ENCODE results near the gene SPTLC3. TPM values are rescaled to one million over a fixed set of nuclear protein-coding genes. Genes with fewer than 3 reads are reported as not detected.
A peak's percentile ranks its signal among the peaks of the same experiment; 100 is the strongest.

Gene SPTLC3
- total and polyA plus RNA-seq, 2 of the 13 experiments (the other 11 are each of a cell fraction or from before 2014, with no cell fraction given) = 20.5 to 95.6 TPM

GRCh38 chr20:13211956-13212618, 203.3 kb downstream of the SPTLC3 start:
- peaks cover 14% of the 10 kb centered on the region for H3K4me1 ChIP-seq (ENCODE audit: insufficient read depth, low read length)
- no peaks in the 10 kb centered on the region for H4K20me1 ChIP-seq (ENCODE audit: insufficient read depth, low read length)
- WGBS (ENCODE audit: low lambda C conversion rate) = 35% methylated on average over 4 of the region's 4 CpGs
- no TSS peak for BruUV-seq (replicated peaks)
- H3K27me3 ChIP-seq (ENCODE audit: control insufficient read depth in 1 of 2, insufficient read depth in 2 of 2, low read length in 2 of 2) = peaks cover 0 to 8% of the 10 kb centered on the region in 2 experiments; a peak in 1 of 5 replicates
- H3K79me2 ChIP-seq (ENCODE audit: insufficient read depth, low read length) = no peaks in the 10 kb centered on the region
- TF ChIP-seq ZNF264 (CRISPR knock-in tag; IDR thresholded peaks at IDR 0.05) = no peak
- TF ChIP-seq RBAK (CRISPR knock-in tag; IDR thresholded peaks at IDR 0.05) = peak; percentile 57; the same call in 1 of the 2 replicates
- peak; percentile 94 for TF ChIP-seq ZNF12 (CRISPR knock-in tag; IDR thresholded peaks at IDR 0.05)
- ChIA-PET POLR2A (no interaction called here), CTCF (ENCODE audit: low intra/inter-chr PET ratio, low total read pairs) (no interaction called here)
- no peak overlapping the region for H3K4me3 ChIP-seq (replicated peaks in 1 of 3; ENCODE audit: insufficient read depth in 1 of 3, low read depth in 2 of 3, low read length in 3 of 3)
- DNase-seq (ENCODE audit: low spot score) (no peak), ATAC-seq (no peak), FAIRE-seq (no peak)
- intact Hi-C loops (cut with micrococcal nuclease; ENCODE audit: unreplicated experiment) = no loop called here
- H3K4me2 ChIP-seq (ENCODE audit: low read depth, low read length) = no peak overlapping the region
- H3K9ac ChIP-seq (ENCODE audit: insufficient read depth, low read depth, low read length) = no peak overlapping the region
- H2AFZ ChIP-seq (ENCODE audit: low read length) = no peak overlapping the region
- no peak overlapping the region for H3K27ac ChIP-seq (ENCODE audit: extremely low read length, insufficient read depth, low read length)
- in situ Hi-C loops (cut with HindIII; ENCODE audit: extremely low pct_ligation_motif_present, low pct_unique_long_range_greater_than_20kb) = no loop called here
- H3K9me3 ChIP-seq (ENCODE audit: low read length) = no peaks in the 10 kb centered on the region
- no peaks in the 10 kb centered on the region for H3K36me3 ChIP-seq (replicated peaks in 1 of 2; ENCODE audit: control insufficient read depth in 1 of 2, insufficient read depth in 2 of 2, low read length in 2 of 2)

- no peak overlapping the region for H3K4me2 ChIP-seq (ENCODE audit: low read depth, low read length)
- no peaks in the 10 kb centered on the region for H3K9me3 ChIP-seq (ENCODE audit: low read length)
- DNase-seq (ENCODE audit: low spot score) (no peak), ATAC-seq (no peak), FAIRE-seq (no peak)
- WGBS (ENCODE audit: low lambda C conversion rate) = 33% methylated on average over 5 of the region's 5 CpGs
- BruUV-seq (replicated peaks) = no TSS peak
- POLR2A ChIA-PET = no interaction called here
- H2AFZ ChIP-seq (ENCODE audit: low read length) = no peak overlapping the region
- no peak overlapping the region for H3K4me3 ChIP-seq (replicated peaks in 1 of 3; ENCODE audit: insufficient read depth in 1 of 3, low read depth in 2 of 3, low read length in 3 of 3)
- H4K20me1 ChIP-seq (ENCODE audit: insufficient read depth, low read length) = no peaks in the 10 kb centered on the region
- peaks cover 14% of the 10 kb centered on the region for H3K4me1 ChIP-seq (ENCODE audit: insufficient read depth, low read length)
- CTCF ChIA-PET (ENCODE audit: low intra/inter-chr PET ratio, low total read pairs) = no interaction called here
- in situ Hi-C loops (cut with HindIII; ENCODE audit: extremely low pct_ligation_motif_present, low pct_unique_long_range_greater_than_20kb) = no loop called here
- H3K79me2 ChIP-seq (ENCODE audit: insufficient read depth, low read length) = no peaks in the 10 kb centered on the region
- intact Hi-C loops (cut with micrococcal nuclease; ENCODE audit: unreplicated experiment) = no loop called here
- no peak overlapping the region for H3K9ac ChIP-seq (ENCODE audit: insufficient read depth, low read depth, low read length)
- H3K36me3 ChIP-seq (replicated peaks in 1 of 2; ENCODE audit: control insufficient read depth in 1 of 2, insufficient read depth in 2 of 2, low read length in 2 of 2) = no peaks in the 10 kb centered on the region
- peaks cover 0 to 8% of the 10 kb centered on the region in 2 experiments; a peak in 1 of 5 replicates for H3K27me3 ChIP-seq (ENCODE audit: control insufficient read depth in 1 of 2, insufficient read depth in 2 of 2, low read length in 2 of 2)
- no peak overlapping the region for H3K27ac ChIP-seq (ENCODE audit: extremely low read length, insufficient read depth, low read length)
- no peak for TF ChIP-seq ZNF557 (CRISPR knock-in tag; IDR thresholded peaks at IDR 0.05)
- TF ChIP-seq HMGXB4 (CRISPR knock-in tag; IDR thresholded peaks at IDR 0.05; ENCODE audit: borderline replicate concordance in 1 of 2, low read depth in 1 of 2) = no peak
- no peak for TF ChIP-seq ZSCAN12 (CRISPR knock-in tag; IDR thresholded peaks at IDR 0.05)
- no peak for TF ChIP-seq MEIS1 (CRISPR knock-in tag; IDR thresholded peaks at IDR 0.05; ENCODE audit: borderline replicate concordance)
- no peak for TF ChIP-seq ZMAT3 (CRISPR knock-in tag; conservative IDR thresholded peaks at IDR 0.05)
- TF ChIP-seq POGZ (CRISPR knock-in tag; IDR thresholded peaks at IDR 0.05) = no peak
- no peak for TF ChIP-seq ZNF546 (CRISPR knock-in tag; conservative IDR thresholded peaks at IDR 0.05)
- TF ChIP-seq ZNF414 (CRISPR knock-in tag; IDR thresholded peaks at IDR 0.05) = no peak
- TF ChIP-seq SSRP1 (CRISPR knock-in tag; IDR thresholded peaks at IDR 0.05) = no peak
- no peak for TF ChIP-seq PATZ1 (CRISPR knock-in tag; IDR thresholded peaks at IDR 0.05)
These were observed 204.0 kb downstream of the SPTLC3 start for GRCh38 chr20:13212750-13213149.
